LNCAP (cell line): ENCODE data around the gene SF3A2.

Experiments used
- TF ChIP-seq, protein P1 (sequence below): fragments of 450-650 bp; IDR thresholded peaks from 2 replicates; pipeline ENCODE4 v1.5.1; 2017; ENCODE audit warnings: mild to moderate bottlenecking

The SF3A2 gene

DNA sequence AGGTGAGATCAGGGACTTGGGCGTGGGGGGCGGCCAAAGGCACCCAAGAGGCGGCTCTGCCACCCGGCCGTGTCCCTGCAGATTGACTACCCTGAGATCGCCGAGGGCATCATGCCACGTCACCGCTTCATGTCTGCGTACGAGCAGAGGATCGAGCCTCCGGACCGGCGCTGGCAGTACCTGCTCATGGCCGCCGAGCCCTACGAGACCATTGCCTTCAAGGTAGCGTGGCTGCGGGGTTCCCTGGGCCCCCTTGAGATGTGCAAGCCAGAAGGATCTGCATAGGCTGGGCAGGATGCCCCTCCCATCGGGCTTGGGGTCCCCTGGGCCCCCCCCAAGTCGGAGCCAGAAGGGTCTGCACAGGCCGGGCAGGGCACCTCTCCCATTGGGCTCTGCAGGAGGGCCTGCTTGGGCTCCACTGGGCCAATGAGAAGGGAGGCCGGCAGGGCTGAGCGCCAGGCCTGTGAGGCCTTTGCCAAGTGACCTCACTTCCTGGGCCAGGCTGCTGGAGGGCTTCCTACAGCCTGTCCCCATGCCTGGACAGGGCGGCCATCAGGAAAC is 10.3 kb downstream of the SF3A2 start:
- TF ChIP-seq, protein P1, sequence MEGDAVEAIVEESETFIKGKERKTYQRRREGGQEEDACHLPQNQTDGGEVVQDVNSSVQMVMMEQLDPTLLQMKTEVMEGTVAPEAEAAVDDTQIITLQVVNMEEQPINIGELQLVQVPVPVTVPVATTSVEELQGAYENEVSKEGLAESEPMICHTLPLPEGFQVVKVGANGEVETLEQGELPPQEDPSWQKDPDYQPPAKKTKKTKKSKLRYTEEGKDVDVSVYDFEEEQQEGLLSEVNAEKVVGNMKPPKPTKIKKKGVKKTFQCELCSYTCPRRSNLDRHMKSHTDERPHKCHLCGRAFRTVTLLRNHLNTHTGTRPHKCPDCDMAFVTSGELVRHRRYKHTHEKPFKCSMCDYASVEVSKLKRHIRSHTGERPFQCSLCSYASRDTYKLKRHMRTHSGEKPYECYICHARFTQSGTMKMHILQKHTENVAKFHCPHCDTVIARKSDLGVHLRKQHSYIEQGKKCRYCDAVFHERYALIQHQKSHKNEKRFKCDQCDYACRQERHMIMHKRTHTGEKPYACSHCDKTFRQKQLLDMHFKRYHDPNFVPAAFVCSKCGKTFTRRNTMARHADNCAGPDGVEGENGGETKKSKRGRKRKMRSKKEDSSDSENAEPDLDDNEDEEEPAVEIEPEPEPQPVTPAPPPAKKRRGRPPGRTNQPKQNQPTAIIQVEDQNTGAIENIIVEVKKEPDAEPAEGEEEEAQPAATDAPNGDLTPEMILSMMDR, result no peak

DNA sequence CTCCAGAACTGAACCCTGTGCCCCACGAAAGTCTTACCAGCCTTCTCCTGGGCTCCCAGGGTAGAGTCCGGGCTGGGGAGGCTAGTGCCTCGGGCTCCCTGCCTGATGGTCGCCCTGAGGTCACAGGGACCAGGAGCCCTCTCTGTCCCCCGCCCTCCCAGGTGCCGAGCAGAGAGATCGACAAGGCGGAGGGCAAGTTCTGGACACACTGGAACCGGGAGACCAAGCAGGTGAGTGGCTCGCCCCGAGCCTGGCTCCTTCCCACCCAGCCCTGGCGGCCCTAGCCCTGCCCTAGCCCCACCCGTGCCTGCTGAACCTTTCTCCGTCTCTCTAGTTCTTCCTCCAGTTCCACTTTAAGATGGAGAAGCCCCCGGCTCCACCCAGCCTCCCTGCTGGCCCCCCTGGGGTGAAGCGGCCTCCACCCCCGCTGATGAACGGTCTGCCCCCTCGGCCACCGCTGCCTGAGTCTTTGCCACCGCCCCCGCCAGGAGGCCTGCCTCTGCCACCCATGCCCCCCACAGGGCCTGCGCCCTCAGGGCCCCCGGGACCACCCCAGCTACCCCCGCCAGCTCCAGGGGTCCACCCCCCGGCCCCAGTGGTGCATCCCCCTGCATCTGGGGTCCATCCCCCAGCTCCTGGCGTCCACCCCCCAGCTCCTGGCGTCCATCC is 10.9 kb downstream of the SF3A2 start:
- TF ChIP-seq, protein P1, result no peak

DNA sequence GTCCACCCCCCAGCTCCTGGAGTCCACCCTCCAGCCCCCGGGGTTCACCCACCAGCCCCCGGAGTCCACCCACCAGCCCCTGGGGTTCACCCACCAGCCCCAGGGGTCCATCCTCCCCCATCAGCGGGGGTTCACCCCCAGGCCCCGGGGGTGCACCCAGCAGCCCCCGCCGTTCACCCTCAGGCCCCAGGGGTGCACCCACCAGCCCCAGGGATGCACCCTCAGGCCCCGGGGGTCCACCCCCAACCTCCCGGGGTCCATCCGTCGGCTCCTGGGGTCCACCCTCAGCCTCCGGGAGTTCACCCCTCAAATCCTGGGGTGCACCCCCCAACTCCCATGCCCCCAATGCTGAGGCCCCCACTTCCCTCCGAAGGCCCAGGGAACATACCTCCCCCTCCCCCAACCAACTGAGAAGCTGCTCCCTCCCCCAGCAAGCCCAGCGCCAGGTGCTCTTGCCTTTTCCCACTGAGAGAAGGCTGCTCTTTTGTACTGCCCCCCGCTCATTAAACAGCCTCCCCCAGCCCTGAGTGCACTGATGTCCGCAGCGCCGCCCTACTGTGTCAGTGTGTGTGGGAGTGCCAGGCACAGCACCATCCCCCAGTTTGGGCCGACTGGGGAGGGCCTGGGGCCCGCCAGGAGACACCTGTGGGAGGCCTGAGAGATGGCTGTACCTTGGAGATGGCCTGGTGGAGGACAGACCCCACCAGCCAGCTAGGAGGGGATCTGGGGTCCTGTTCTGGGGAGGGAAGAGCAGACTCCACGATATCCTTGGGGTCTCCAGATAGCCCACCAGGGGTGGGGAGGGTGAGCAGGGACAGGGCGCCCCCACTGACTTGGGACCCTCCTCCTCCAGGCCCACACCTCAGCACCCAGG is 11.7 kb downstream of the SF3A2 start:
- TF ChIP-seq, protein P1, result no peak

DNA sequence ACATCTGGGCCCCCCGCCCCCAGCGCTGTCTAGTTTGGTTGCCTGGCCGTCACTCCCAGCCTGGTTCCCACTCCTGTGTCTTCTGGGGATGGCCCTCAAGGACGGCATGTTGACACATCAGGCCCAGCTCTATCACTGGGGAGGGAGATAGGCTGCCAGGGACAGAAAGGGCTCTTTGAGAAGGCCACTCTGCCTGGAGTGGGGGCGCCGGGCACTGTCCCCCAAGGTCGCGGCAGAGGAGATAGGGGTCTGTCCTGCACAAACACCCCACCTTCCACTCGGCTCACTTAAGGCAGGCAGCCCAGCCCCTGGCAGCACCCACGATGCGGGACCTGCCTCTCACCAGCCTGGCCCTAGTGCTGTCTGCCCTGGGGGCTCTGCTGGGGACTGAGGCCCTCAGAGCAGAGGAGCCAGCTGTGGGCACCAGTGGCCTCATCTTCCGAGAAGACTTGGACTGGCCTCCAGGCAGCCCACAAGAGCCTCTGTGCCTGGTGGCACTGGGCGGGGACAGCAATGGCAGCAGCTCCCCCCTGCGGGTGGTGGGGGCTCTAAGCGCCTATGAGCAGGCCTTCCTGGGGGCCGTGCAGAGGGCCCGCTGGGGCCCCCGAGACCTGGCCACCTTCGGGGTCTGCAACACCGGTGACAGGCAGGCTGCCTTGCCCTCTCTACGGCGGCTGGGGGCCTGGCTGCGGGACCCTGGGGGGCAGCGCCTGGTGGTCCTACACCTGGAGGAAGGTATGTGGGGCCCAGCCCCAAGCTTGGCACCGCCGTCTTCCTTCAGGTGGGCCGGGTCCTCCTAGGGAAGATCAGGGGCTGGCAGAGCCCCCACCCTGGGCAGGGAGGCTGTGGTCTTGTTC is 12.6 kb downstream of the SF3A2 start, which contains the start of gene AMH:
AMH (plus strand) TSS at position 314 of the 857 bp plus-strand sequence; CDS start at position 324, 10 bp downstream.
- TF ChIP-seq, protein P1, result no peak

DNA sequence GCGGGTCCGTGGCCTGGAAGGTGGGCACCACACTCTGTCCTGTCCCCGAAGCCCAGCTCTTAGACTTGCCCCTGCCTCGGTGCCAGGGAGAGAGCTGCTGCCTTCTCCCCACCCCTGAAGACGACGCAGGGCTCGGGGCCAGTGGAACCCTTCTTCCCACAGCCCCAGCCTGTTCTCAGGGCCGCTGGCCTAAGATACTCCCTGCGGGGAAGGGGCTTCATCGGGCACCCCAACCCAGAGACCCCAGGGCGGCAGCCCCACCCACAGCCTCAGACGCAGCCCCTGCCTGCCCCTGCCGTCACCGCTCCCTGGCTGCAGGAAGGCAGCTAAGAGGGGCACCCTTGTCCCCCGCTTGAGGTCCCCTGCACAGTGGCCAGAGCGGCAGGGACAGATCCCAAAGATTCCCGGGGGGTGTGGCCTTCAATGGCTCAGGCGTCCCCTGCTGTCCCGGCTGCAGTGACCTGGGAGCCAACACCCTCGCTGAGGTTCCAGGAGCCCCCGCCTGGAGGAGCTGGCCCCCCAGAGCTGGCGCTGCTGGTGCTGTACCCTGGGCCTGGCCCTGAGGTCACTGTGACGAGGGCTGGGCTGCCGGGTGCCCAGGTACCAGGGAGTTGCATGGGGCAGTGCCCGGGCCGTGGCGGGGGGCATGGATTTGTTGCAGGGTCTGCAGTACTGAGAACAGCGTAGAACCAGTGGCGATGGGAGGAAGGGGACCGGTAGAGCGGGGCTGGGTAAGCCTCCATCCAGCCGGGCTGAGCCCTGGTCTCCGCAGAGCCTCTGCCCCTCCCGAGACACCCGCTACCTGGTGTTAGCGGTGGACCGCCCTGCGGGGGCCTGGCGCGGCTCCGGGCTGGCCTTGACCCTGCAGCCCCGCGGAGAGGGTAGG is 13.5 kb downstream of the SF3A2 start:
- TF ChIP-seq, protein P1, result no peak

DNA sequence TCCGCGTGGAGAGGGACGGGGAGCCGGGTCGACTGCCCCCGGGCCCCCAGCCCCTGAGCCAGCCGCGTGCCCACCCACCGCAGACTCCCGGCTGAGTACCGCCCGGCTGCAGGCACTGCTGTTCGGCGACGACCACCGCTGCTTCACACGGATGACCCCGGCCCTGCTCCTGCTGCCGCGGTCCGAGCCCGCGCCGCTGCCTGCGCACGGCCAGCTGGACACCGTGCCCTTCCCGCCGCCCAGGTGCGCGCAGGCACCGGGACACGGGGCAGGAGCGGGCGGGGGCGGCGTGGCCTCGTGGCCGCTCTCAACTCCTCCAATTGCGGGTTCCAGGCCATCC is 14.1 kb downstream of the SF3A2 start:
- TF ChIP-seq, protein P1, result no peak
